HepG2 (cell line): ENCODE data around the gene SYNPR.

Source experiments
- AFF4 ChIP-seq: sonication (generic); formaldehyde crosslinking; IDR thresholded peaks from 2 replicates; pipeline ENCODE4 v1.4.0; 2020; ENCODE audit warnings: missing genetic modification reagents
- PRDM15 ChIP-seq: sonication (generic); formaldehyde crosslinking; IDR thresholded peaks from 2 replicates; pipeline ENCODE4 v1.4.0; 2020; ENCODE audit warnings: missing genetic modification reagents
- REXO4 ChIP-seq: sonication (generic); formaldehyde crosslinking; IDR thresholded peaks from 2 replicates; pipeline ENCODE4 v1.8.0; 2022; ENCODE audit warnings: missing genetic modification reagents, mild to moderate bottlenecking, borderline replicate concordance
- ZNF354B ChIP-seq: sonication (generic); formaldehyde crosslinking; IDR thresholded peaks from 2 replicates; pipeline ENCODE4 v1.8.0; 2022; ENCODE audit warnings: mild to moderate bottlenecking, missing genetic modification reagents
- ZNF549 ChIP-seq: sonication (generic); formaldehyde crosslinking; IDR thresholded peaks from 2 replicates; pipeline ENCODE4 v1.5.0; 2020; ENCODE audit warnings: missing genetic modification reagents

GRCh38 chr3:63481627-63482026 is 203.5 kb downstream of the SYNPR start:
- no peak for TF ChIP-seq ZNF549
- TF ChIP-seq ZNF354B (CRISPR knock-in tag) = no peak
- TF ChIP-seq PRDM15 = no peak
- no peak for TF ChIP-seq REXO4
- TF ChIP-seq AFF4 = no peak
